Peyer's patch (tissue), 4 donors: ENCODE results near the gene DLGAP1.

ENCODE experiments used
- CTCF ChIP-seq, 6 experiments: fragments of 450-650 bp in 4 of 6; fragments of 200-600 bp in 2 of 6; sonication (generic) in 1 of 6; IDR thresholded peaks; one replicate each; pipeline ENCODE4 v1.5.1; 2017 to 2019; ENCODE audit warnings: antibody characterized with exemption in 6 of 6, mild to moderate bottlenecking in 3 of 6, moderate library complexity in 1 of 6
- POLR2A ChIP-seq, 2 donors: fragments of 450-650 bp; IDR thresholded peaks; one replicate each; pipeline ENCODE4 v1.5.1; 2017; ENCODE audit warnings: antibody characterized with exemption in 2 of 2, mild to moderate bottlenecking in 2 of 2, moderate library complexity in 2 of 2

- no peak for TF ChIP-seq CTCF (IDR thresholded peaks at IDR 0.05)
- no peak for TF ChIP-seq POLR2A (IDR thresholded peaks at IDR 0.05)
Measured at GRCh38 chr18:3457261-3457724, 997.8 kb downstream of the DLGAP1 start.
